Liver (tissue), 9 donors: ENCODE results near the gene ANO7. TPM values are rescaled to one million over a fixed set of nuclear protein-coding genes. Genes with fewer than 3 reads are reported as not detected.

Experiments used
- DNase-seq: peaks from one replicate; pipeline ENCODE4 v3.0.0-alpha.2; 2017; ENCODE audit warnings: low spot score
- H3K27ac ChIP-seq, 2 donors: one replicate each; pipeline ENCODE4 v1.7.0; 2013; ENCODE audit warnings: inconsistent platforms in 2 of 2, low read length in 2 of 2, control low read depth in 1 of 2, low read depth in 1 of 2, mild to moderate bottlenecking in 1 of 2
- H3K27me3 ChIP-seq, 4 donors: one replicate each; pipeline versions ENCODE4 v1.6.1 to v1.7.0; 2013; ENCODE audit warnings: low read length in 3 of 4, inconsistent platforms in 1 of 4, mild to moderate bottlenecking in 1 of 4, moderate library complexity in 1 of 4; ENCODE audit not compliant: control insufficient read depth in 4 of 4, insufficient read depth in 4 of 4
- H3K36me3 ChIP-seq, 4 donors: one replicate each; pipeline versions ENCODE4 v1.6.1 to v1.7.0; 2013; ENCODE audit warnings: low read length in 3 of 4, mild to moderate bottlenecking in 3 of 4, low read depth in 1 of 4, moderate library complexity in 1 of 4; ENCODE audit not compliant: control insufficient read depth in 4 of 4, insufficient read depth in 3 of 4
- H3K4me1 ChIP-seq, 4 donors: one replicate each; pipeline versions ENCODE4 v1.6.1 to v1.7.0; 2013; ENCODE audit warnings: low read length in 3 of 4, mild to moderate bottlenecking in 3 of 4, moderate library complexity in 1 of 4; ENCODE audit not compliant: control insufficient read depth in 4 of 4, insufficient read depth in 4 of 4
- H3K4me3 ChIP-seq, 3 donors: one replicate each; pipeline versions ENCODE4 v1.6.1 to v1.7.0; 2013; ENCODE audit warnings: low read length in 3 of 3, control low read depth in 1 of 3, low read depth in 1 of 3, mild to moderate bottlenecking in 1 of 3
- H3K9ac ChIP-seq, 2 donors: one replicate each; pipeline ENCODE4 v1.7.0; 2013; ENCODE audit warnings: low read length in 2 of 2, mild to moderate bottlenecking in 2 of 2, moderate library complexity in 2 of 2, control low read depth in 1 of 2, low read depth in 1 of 2
- H3K9me3 ChIP-seq, 4 donors: one replicate each; pipeline versions ENCODE4 v1.6.1 to v1.7.0; 2013; ENCODE audit warnings: low read length in 3 of 4; ENCODE audit not compliant: control insufficient read depth in 4 of 4
- CTCF ChIP-seq: fragments of 150-350 bp; IDR thresholded peaks from 2 replicates; pipeline ENCODE4 v1.5.1; 2017; ENCODE audit warnings: improper control_type of control experiment, low read depth, low read length; ENCODE audit not compliant: missing input control
- EGR1 ChIP-seq, 2 donors: IDR thresholded peaks; 2 replicates each; pipeline ENCODE4 v1.6.1; 2016 to 2018; ENCODE audit warnings: antibody characterized with exemption in 2 of 2, low read depth in 2 of 2
- FOXA1 ChIP-seq: IDR thresholded peaks from 2 replicates; pipeline ENCODE4 v1.6.1; 2016; ENCODE audit warnings: antibody characterized with exemption
- GABPA ChIP-seq, 2 donors: IDR thresholded peaks in 1 of 2; conservative IDR thresholded peaks in 1 of 2; 2 replicates each; pipeline ENCODE4 v1.6.1; 2016; ENCODE audit warnings: antibody characterized with exemption in 2 of 2, mild to moderate bottlenecking in 1 of 2, moderate library complexity in 1 of 2
- HNF4A ChIP-seq, 2 donors: conservative IDR thresholded peaks; 2 replicates each; pipeline ENCODE4 v1.6.1; 2016; ENCODE audit warnings: antibody characterized with exemption in 2 of 2, mild to moderate bottlenecking in 2 of 2
- HNF4G ChIP-seq: IDR thresholded peaks from 2 replicates; pipeline ENCODE4 v1.6.1; 2016; ENCODE audit warnings: antibody characterized with exemption
- JUND ChIP-seq, 2 donors: IDR thresholded peaks; 2 replicates each; pipeline ENCODE4 v1.6.1; 2016; ENCODE audit warnings: antibody characterized with exemption in 2 of 2
- NR2F2 ChIP-seq: IDR thresholded peaks from 2 replicates; pipeline ENCODE4 v1.6.1; 2016; ENCODE audit warnings: antibody characterized with exemption
- RAD21 ChIP-seq, 2 donors: IDR thresholded peaks; 2 replicates each; pipeline ENCODE4 v1.6.1; 2016; ENCODE audit warnings: antibody characterized with exemption in 2 of 2, mild to moderate bottlenecking in 2 of 2
- RXRA ChIP-seq, 2 donors: IDR thresholded peaks; 2 replicates each; pipeline ENCODE4 v1.6.1; 2017 to 2018; ENCODE audit warnings: antibody characterized with exemption in 2 of 2, mild to moderate bottlenecking in 1 of 2
- TAF1 ChIP-seq: conservative IDR thresholded peaks from 2 replicates; pipeline ENCODE4 v1.6.1; 2016; ENCODE audit warnings: antibody characterized with exemption, mild to moderate bottlenecking
- YY1 ChIP-seq: IDR thresholded peaks from 2 replicates; pipeline ENCODE4 v1.6.1; 2016; ENCODE audit warnings: antibody characterized with exemption, mild to moderate bottlenecking
- WGBS: extraction: QIAGEN DNeasy Blood & Tissue Kit; methylation state at CpG from one replicate; pipeline ENCODE4 v1.1.7; 2013; 5-methylcytosine and 5-hydroxymethylcytosine counted together
- polyA plus RNA-seq, 2 donors: library from polyadenylated mRNA; stranded (reverse) in 1 of 2; unstranded in 1 of 2; fragments of 200-250 nt in 1 of 2; fragments of >200 nt in 1 of 2; fragmentation: Nextera tagmentation in 1 of 2; extraction: Ambion mirVana in 1 of 2; gene quantifications; one replicate each; pipeline versions ENCODE4 v1.2.1 to v1.2.3, GENCODE V29; 2013 to 2015
- total RNA-seq, 2 donors: library from RNA; depleted of rRNA; stranded (reverse); fragments of >200 nt; gene quantifications; one replicate each; pipeline ENCODE4 v1.2.3, GENCODE V29; 2014
- TF ChIP-seq, protein P1 (sequence below): IDR thresholded peaks from 2 replicates; pipeline ENCODE4 v1.6.1; 2016; ENCODE audit warnings: antibody characterized with exemption
- TF ChIP-seq, protein P2 (sequence below): IDR thresholded peaks from 2 replicates; pipeline ENCODE4 v1.6.1; 2016; ENCODE audit warnings: antibody characterized with exemption
- TF ChIP-seq, protein P3 (sequence below): IDR thresholded peaks from 2 replicates; pipeline ENCODE4 v1.6.1; 2016; ENCODE audit warnings: antibody characterized with exemption, mild to moderate bottlenecking
- TF ChIP-seq, protein P4 (sequence below): IDR thresholded peaks from 2 replicates; pipeline ENCODE4 v1.6.1; 2016; ENCODE audit warnings: antibody characterized with exemption
- donor health status: healthy.
- donor health status: healthy.
- donor health status: healthy.
- donor health status: healthy.
- donor health status: healthy.

ANO7 gene
- total and polyA plus RNA-seq, 4 donors = 0.25 to 0.70 (median 0.45) TPM

GRCh38 chr2:241224018-241224850, 35.8 kb downstream of the ANO7 start:
- no peaks in the 10 kb centered on the region for H3K27me3 ChIP-seq
- 39% methylated on average over 26 of the region's 26 CpGs for WGBS
- H3K36me3 ChIP-seq = peaks cover 13 to 33% (median 23%) of the 10 kb centered on the region in 4 donors
- DNase-seq = no peak
- TF ChIP-seq, protein P1, sequence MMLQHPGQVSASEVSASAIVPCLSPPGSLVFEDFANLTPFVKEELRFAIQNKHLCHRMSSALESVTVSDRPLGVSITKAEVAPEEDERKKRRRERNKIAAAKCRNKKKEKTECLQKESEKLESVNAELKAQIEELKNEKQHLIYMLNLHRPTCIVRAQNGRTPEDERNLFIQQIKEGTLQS = no peak
- TF ChIP-seq HNF4A (conservative IDR thresholded peaks at IDR 0.05) = peak in 1 of 2 donors; percentile 16
- H3K4me1 ChIP-seq = peaks cover 0 to 11% (median 5%) of the 10 kb centered on the region in 4 donors
- no peaks in the 10 kb centered on the region for H3K9me3 ChIP-seq
- no peak overlapping the region for H3K27ac ChIP-seq
- H3K9ac ChIP-seq = no peak overlapping the region
- H3K4me3 ChIP-seq = no peak overlapping the region

GRCh38 chr2:241224851-241225438, 36.5 kb downstream of the ANO7 start:
- TF ChIP-seq EGR1 (IDR thresholded peaks at IDR 0.05; ENCODE audit: low read depth in 2 of 2) = no peak
- TF ChIP-seq, protein P2, sequence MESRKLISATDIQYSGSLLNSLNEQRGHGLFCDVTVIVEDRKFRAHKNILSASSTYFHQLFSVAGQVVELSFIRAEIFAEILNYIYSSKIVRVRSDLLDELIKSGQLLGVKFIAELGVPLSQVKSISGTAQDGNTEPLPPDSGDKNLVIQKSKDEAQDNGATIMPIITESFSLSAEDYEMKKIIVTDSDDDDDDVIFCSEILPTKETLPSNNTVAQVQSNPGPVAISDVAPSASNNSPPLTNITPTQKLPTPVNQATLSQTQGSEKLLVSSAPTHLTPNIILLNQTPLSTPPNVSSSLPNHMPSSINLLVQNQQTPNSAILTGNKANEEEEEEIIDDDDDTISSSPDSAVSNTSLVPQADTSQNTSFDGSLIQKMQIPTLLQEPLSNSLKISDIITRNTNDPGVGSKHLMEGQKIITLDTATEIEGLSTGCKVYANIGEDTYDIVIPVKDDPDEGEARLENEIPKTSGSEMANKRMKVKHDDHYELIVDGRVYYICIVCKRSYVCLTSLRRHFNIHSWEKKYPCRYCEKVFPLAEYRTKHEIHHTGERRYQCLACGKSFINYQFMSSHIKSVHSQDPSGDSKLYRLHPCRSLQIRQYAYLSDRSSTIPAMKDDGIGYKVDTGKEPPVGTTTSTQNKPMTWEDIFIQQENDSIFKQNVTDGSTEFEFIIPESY = no peak
- TF ChIP-seq, protein P3, sequence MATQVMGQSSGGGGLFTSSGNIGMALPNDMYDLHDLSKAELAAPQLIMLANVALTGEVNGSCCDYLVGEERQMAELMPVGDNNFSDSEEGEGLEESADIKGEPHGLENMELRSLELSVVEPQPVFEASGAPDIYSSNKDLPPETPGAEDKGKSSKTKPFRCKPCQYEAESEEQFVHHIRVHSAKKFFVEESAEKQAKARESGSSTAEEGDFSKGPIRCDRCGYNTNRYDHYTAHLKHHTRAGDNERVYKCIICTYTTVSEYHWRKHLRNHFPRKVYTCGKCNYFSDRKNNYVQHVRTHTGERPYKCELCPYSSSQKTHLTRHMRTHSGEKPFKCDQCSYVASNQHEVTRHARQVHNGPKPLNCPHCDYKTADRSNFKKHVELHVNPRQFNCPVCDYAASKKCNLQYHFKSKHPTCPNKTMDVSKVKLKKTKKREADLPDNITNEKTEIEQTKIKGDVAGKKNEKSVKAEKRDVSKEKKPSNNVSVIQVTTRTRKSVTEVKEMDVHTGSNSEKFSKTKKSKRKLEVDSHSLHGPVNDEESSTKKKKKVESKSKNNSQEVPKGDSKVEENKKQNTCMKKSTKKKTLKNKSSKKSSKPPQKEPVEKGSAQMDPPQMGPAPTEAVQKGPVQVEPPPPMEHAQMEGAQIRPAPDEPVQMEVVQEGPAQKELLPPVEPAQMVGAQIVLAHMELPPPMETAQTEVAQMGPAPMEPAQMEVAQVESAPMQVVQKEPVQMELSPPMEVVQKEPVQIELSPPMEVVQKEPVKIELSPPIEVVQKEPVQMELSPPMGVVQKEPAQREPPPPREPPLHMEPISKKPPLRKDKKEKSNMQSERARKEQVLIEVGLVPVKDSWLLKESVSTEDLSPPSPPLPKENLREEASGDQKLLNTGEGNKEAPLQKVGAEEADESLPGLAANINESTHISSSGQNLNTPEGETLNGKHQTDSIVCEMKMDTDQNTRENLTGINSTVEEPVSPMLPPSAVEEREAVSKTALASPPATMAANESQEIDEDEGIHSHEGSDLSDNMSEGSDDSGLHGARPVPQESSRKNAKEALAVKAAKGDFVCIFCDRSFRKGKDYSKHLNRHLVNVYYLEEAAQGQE = no peak
- TF ChIP-seq, protein P4, sequence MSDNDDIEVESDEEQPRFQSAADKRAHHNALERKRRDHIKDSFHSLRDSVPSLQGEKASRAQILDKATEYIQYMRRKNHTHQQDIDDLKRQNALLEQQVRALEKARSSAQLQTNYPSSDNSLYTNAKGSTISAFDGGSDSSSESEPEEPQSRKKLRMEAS = no peak
- TF ChIP-seq, protein P1 = no peak
- no peak for TF ChIP-seq NR2F2
- TF ChIP-seq RAD21 (IDR thresholded peaks at IDR 0.05) = no peak
- TF ChIP-seq HNF4A (conservative IDR thresholded peaks at IDR 0.05) = no peak
- TF ChIP-seq RXRA (IDR thresholded peaks at IDR 0.05) = no peak
- no peak for TF ChIP-seq HNF4G
- no peak for TF ChIP-seq GABPA (IDR thresholded peaks at IDR 0.05 in 1 of 2, conservative IDR thresholded peaks at IDR 0.05 in 1 of 2)
- TF ChIP-seq JUND (IDR thresholded peaks at IDR 0.05) = no peak
- TF ChIP-seq TAF1 = no peak
- TF ChIP-seq FOXA1 = no peak
- no peak for TF ChIP-seq CTCF
- no peak for TF ChIP-seq YY1
- no peak for DNase-seq
- 85% methylated on average over 8 of the region's 8 CpGs for WGBS
- Histone ChIP-seq H3K9me3 (no peaks in the 10 kb centered on the region), H3K4me3 (no peak overlapping the region), H3K36me3 (peaks cover 18 to 40% (median 26%) of the 10 kb centered on the region in 4 donors), H3K27me3 (no peaks in the 10 kb centered on the region), H3K4me1 (peaks cover 0 to 11% (median 5%) of the 10 kb centered on the region in 4 donors), H3K27ac (no peak overlapping the region), H3K9ac (no peak overlapping the region)
